ENCODE data around the gene TBC1D16. TPM values are rescaled to one million over a fixed set of nuclear protein-coding genes. Genes with fewer than 3 reads are reported as not detected.

Gene TBC1D16
- total RNA-seq, 2 experiments from 2014 or later, result 0.38 to 0.74 TPM

- BruUV-seq (replicated peaks), result no TSS peak
- CTCF ChIA-PET (ENCODE audit: unreplicated experiment), result interaction anchor here (1.0 to 1.6 kb wide), 2 partner anchors 18 to 22 kb away, joined by 3 to 5 read pairs; no protein-coding TSS in a partner anchor
- DNase-seq (ENCODE audit: low spot score), result no peak
Observed at GRCh38 chr17:79952265-79952877, 83.3 kb downstream of the TBC1D16 start.

GRCh38 chr17:79951361-79952264, 84.1 kb downstream of the TBC1D16 start:
- H3K4me1 ChIP-seq (ENCODE audit: insufficient read depth, low read length, poor library complexity, severe bottlenecking), result no peaks in the 10 kb centered on the region
- H3K27ac ChIP-seq (ENCODE audit: low read depth, low read length, poor library complexity, severe bottlenecking), result no peak overlapping the region
- H3K4me2 ChIP-seq (ENCODE audit: low read length), result no peak overlapping the region
- no peak overlapping the region for H3K4me3 ChIP-seq (ENCODE audit: low read depth, low read length, poor library complexity, severe bottlenecking)
- H3K9me2 ChIP-seq (ENCODE audit: insufficient read depth, low read length), result no peaks in the 10 kb centered on the region
- H3K79me2 ChIP-seq (ENCODE audit: insufficient read depth, low read depth, low read length), result no peaks in the 10 kb centered on the region
- intact Hi-C loops (cut with micrococcal nuclease; ENCODE audit: unreplicated experiment), result no loop called here
- ChIA-PET CTCF (ENCODE audit: unreplicated experiment) (interaction anchor here (1.6 kb wide), 1 partner anchor 23 kb away, joined by 5 read pairs; no protein-coding TSS in a partner anchor), POLR2A (no interaction called here)
- no peaks in the 10 kb centered on the region for H4K20me1 ChIP-seq (ENCODE audit: insufficient read depth, low read length)
- no peaks in the 10 kb centered on the region for H3K36me3 ChIP-seq (ENCODE audit: insufficient read depth, low read length)
- H3K9me3 ChIP-seq (ENCODE audit: low read length), result no peaks in the 10 kb centered on the region
- no peak overlapping the region for H2AFZ ChIP-seq (ENCODE audit: low read length)
- BruUV-seq (replicated peaks), result no TSS peak
- DNase-seq (ENCODE audit: low spot score), result no peak
- TF ChIP-seq EZH2phosphoT487 (IDR thresholded peaks at IDR 0.05; ENCODE audit: borderline replicate concordance, low read depth, low read length), result no peak
- TF ChIP-seq CTCF (conservative IDR thresholded peaks at IDR 0.05; ENCODE audit: low read length), result no peak

More at GRCh38 chr17:79952265-79952877, 83.3 kb downstream of the TBC1D16 start:
- no peaks in the 10 kb centered on the region for H3K36me3 ChIP-seq (ENCODE audit: insufficient read depth, low read length)
- no peaks in the 10 kb centered on the region for H3K9me2 ChIP-seq (ENCODE audit: insufficient read depth, low read length)
- no peak for TF ChIP-seq CTCF (conservative IDR thresholded peaks at IDR 0.05; ENCODE audit: low read length)
- no peak for TF ChIP-seq EZH2phosphoT487 (IDR thresholded peaks at IDR 0.05; ENCODE audit: borderline replicate concordance, low read depth, low read length)
- no peaks in the 10 kb centered on the region for H4K20me1 ChIP-seq (ENCODE audit: insufficient read depth, low read length)
- H3K27ac ChIP-seq (ENCODE audit: low read depth, low read length, poor library complexity, severe bottlenecking), result no peak overlapping the region
- no peak overlapping the region for H2AFZ ChIP-seq (ENCODE audit: low read length)
- no peaks in the 10 kb centered on the region for H3K9me3 ChIP-seq (ENCODE audit: low read length)
- POLR2A ChIA-PET, result no interaction called here
- no peaks in the 10 kb centered on the region for H3K79me2 ChIP-seq (ENCODE audit: insufficient read depth, low read depth, low read length)
- no peaks in the 10 kb centered on the region for H3K4me1 ChIP-seq (ENCODE audit: insufficient read depth, low read length, poor library complexity, severe bottlenecking)
- H3K4me3 ChIP-seq (ENCODE audit: low read depth, low read length, poor library complexity, severe bottlenecking), result no peak overlapping the region
- intact Hi-C loops (cut with micrococcal nuclease; ENCODE audit: unreplicated experiment), result no loop called here
- no peak overlapping the region for H3K4me2 ChIP-seq (ENCODE audit: low read length)

Measured in OCI-LY7 (cell line).